Measurements from ENCODE around the gene HAVCR2.
"Not testable (repeated sequence)": the region's sequence is repeated elsewhere in the genome, so short reads cannot be mapped to it uniquely, and the experiment has no call there.

HAVCR2 gene

GRCh38 chr5:157051604-157052245, 57.1 kb downstream of the HAVCR2 start:
- DNase-seq (ENCODE audit: extremely low spot score): no peak
- TF ChIP-seq CTCF (IDR thresholded peaks at IDR 0.05; ENCODE audit: control extremely low read depth, extremely low read depth, low read depth, missing control alignments): no peak
- CTCF ChIA-PET: interaction anchor here (1.1 to 1.4 kb wide), 2 partner anchors 24 to 42 kb away, joined by 3 to 6 read pairs; no protein-coding TSS in a partner anchor
- POLR2A ChIA-PET: no interaction called here

GRCh38 chr5:157050050-157050449, 58.8 kb downstream of the HAVCR2 start:
- CTCF ChIA-PET: interaction anchor here (1.0 to 1.4 kb wide), 2 partner anchors 31 to 98 kb away, joined by 3 read pairs; no protein-coding TSS in a partner anchor
- POLR2A ChIA-PET: no interaction called here

GRCh38 chr5:157049605-157050004, 59.2 kb downstream of the HAVCR2 start:
- DNase-seq (ENCODE audit: extremely low spot score): no peak
- no peak for TF ChIP-seq CTCF (IDR thresholded peaks at IDR 0.05; ENCODE audit: control extremely low read depth, extremely low read depth, low read depth, missing control alignments)
- ChIA-PET CTCF (interaction anchor here (1.0 to 1.4 kb wide), 2 partner anchors 31 to 97 kb away, joined by 3 read pairs; no protein-coding TSS in a partner anchor), POLR2A (no interaction called here)

More at GRCh38 chr5:157050050-157050449, 58.8 kb downstream of the HAVCR2 start:
- TF ChIP-seq CTCF (IDR thresholded peaks at IDR 0.05; ENCODE audit: control extremely low read depth, extremely low read depth, low read depth, missing control alignments): no peak
- no peak for DNase-seq (ENCODE audit: extremely low spot score)

GRCh38 chr5:157047898-157048297, 60.9 kb downstream of the HAVCR2 start:
- no peak for TF ChIP-seq CTCF (IDR thresholded peaks at IDR 0.05; ENCODE audit: control extremely low read depth, extremely low read depth, low read depth, missing control alignments)
- ChIA-PET POLR2A (no interaction called here), CTCF (interaction anchor here (0.6 kb wide), 1 partner anchor 26 kb away, joined by 4 read pairs; no protein-coding TSS in a partner anchor)
- no peak for DNase-seq (ENCODE audit: extremely low spot score)

- CTCF ChIA-PET: interaction anchor here (1.2 to 1.6 kb wide), 2 partner anchors 9 to 20 kb away, joined by 3 to 4 read pairs; no protein-coding TSS in a partner anchor
- DNase-seq (ENCODE audit: extremely low spot score); POLR2A ChIA-PET: not testable (repeated sequence)
Measured at GRCh38 chr5:157047016-157047415, 61.8 kb downstream of the HAVCR2 start.

- no peak for TF ChIP-seq CTCF (IDR thresholded peaks at IDR 0.05; ENCODE audit: control extremely low read depth, extremely low read depth, low read depth, missing control alignments)
- ChIA-PET CTCF (interaction anchor here (0.8 to 1.6 kb wide), 5 partner anchors 8 to 86 kb away, joined by 3 to 4 read pairs (median 3); no protein-coding TSS in a partner anchor), POLR2A (interaction anchor here (0.6 kb wide), 1 partner anchor 65 kb away, joined by 4 read pairs; no protein-coding TSS in a partner anchor)
- DNase-seq (ENCODE audit: extremely low spot score): no peak
Measured at GRCh38 chr5:157046041-157046440, 62.8 kb downstream of the HAVCR2 start.

- POLR2A ChIA-PET: interaction anchor here (0.6 kb wide), 1 partner anchor 65 kb away, joined by 4 read pairs; no protein-coding TSS in a partner anchor
- CTCF ChIA-PET: interaction anchor here (0.9 to 1.6 kb wide), 4 partner anchors 8 to 103 kb away, joined by 3 to 4 read pairs (median 4); no protein-coding TSS in a partner anchor
Measured at GRCh38 chr5:157045601-157046000, 63.2 kb downstream of the HAVCR2 start.

More at GRCh38 chr5:157045601-157046000, 63.2 kb downstream of the HAVCR2 start:
- DNase-seq (ENCODE audit: extremely low spot score): no peak
- TF ChIP-seq CTCF (IDR thresholded peaks at IDR 0.05; ENCODE audit: control extremely low read depth, extremely low read depth, low read depth, missing control alignments): no peak
